A673 (cell line): ENCODE results near the gene HOXA6. TPM values are rescaled to one million over a fixed set of nuclear protein-coding genes. Genes with fewer than 3 reads are reported as not detected.

Experiments used
- BruUV-seq: library from RNA; stranded (reverse); fragments of 400-500 nt; replicated peaks from 2 replicates; lab custom pipeline; 2021; lab: Mats Ljungman, UMichigan
- CTCF ChIA-PET: fragments of 300-600 bp; sonication (Branson Sonifier 250); formaldehyde crosslinking; loops from one replicate; lab custom pipeline; 2022; ENCODE audit warnings: antibody characterized with exemption; lab: Charles Lee
- POLR2A ChIA-PET: fragments of 300-600 bp; sonication (Branson Sonifier 250); formaldehyde crosslinking; loops from one replicate; lab custom pipeline; 2022; ENCODE audit warnings: antibody characterized with exemption; ENCODE audit not compliant: low non-redundant PET; lab: Charles Lee
- DNase-seq: peaks from one replicate; pipeline ENCODE4 v3.0.0-alpha.2; 2015; ENCODE audit warnings: low spot score
- H3K27ac ChIP-seq: fragments of 200-600 bp; sonication (generic); 2 replicates; pipeline ENCODE4 v1.5.1; 2016; ENCODE audit warnings: mixed run types, low read depth, mild to moderate bottlenecking, mixed read lengths, antibody characterized with exemption, low read length; ENCODE audit not compliant: poor library complexity, severe bottlenecking
- H3K27me3 ChIP-seq: fragments of 200-600 bp; sonication (generic); replicated peaks from 2 replicates; pipeline ENCODE4 v1.6.1; 2017; ENCODE audit warnings: mixed run types, low read depth, mild to moderate bottlenecking, mixed read lengths, antibody characterized with exemption, low read length; ENCODE audit not compliant: insufficient read depth, poor library complexity
- H3K36me3 ChIP-seq: fragments of 200-600 bp; sonication (generic); 2 replicates; pipeline ENCODE4 v1.6.1; 2016; ENCODE audit warnings: mixed run types, mild to moderate bottlenecking, mixed read lengths, antibody characterized with exemption, low read length; ENCODE audit not compliant: insufficient read depth, poor library complexity, severe bottlenecking
- H3K4me1 ChIP-seq: fragments of 200-600 bp; sonication (generic); 2 replicates; pipeline ENCODE4 v1.6.1; 2017; ENCODE audit warnings: mixed run types, mild to moderate bottlenecking, mixed read lengths, antibody characterized with exemption, low read length; ENCODE audit not compliant: insufficient read depth, poor library complexity, severe bottlenecking
- H3K4me3 ChIP-seq: fragments of 200-600 bp; sonication (generic); 2 replicates; pipeline ENCODE4 v1.5.1; 2016; ENCODE audit warnings: low read depth, mixed run types, mild to moderate bottlenecking, mixed read lengths, low read length; ENCODE audit not compliant: poor library complexity, severe bottlenecking
- H3K9me3 ChIP-seq: fragments of 200-600 bp; sonication (generic); 2 replicates; pipeline ENCODE4 v1.6.1; 2016; ENCODE audit warnings: mixed run types, low read depth, mild to moderate bottlenecking, mixed read lengths, antibody characterized with exemption, low read length; ENCODE audit not compliant: poor library complexity, severe bottlenecking
- EZH2 ChIP-seq: fragments of 200-600 bp; sonication (generic); IDR thresholded peaks from 2 replicates; pipeline ENCODE4 v1.6.1; 2017; ENCODE audit warnings: borderline replicate concordance, low read depth, mild to moderate bottlenecking, mixed read lengths, antibody characterized with exemption, low read length; ENCODE audit not compliant: poor library complexity, severe bottlenecking
- intact Hi-C: fragments of 100-400 bp; cut with micrococcal nuclease; formaldehyde crosslinking; loops from one replicate; pipeline ENCODE4 v1.10.0; 2022; ENCODE audit not compliant: unreplicated experiment
- total RNA-seq: library from RNA; stranded (reverse); gene quantifications from 2 replicates; pipeline ENCODE4 v1.2.3, GENCODE V29; 2021
- TF ChIP-seq, protein P1 (sequence below): fragments of 300-800, 200-600 bp; sonication (generic); conservative IDR thresholded peaks from 2 replicates; pipeline ENCODE4 v1.5.1; 2017; ENCODE audit warnings: low read depth, mild to moderate bottlenecking, antibody characterized with exemption, low read length, moderate library complexity, mixed read lengths

HOXA6 gene
- total RNA-seq, 1 experiment from 2014 or later = not detected

DNA sequence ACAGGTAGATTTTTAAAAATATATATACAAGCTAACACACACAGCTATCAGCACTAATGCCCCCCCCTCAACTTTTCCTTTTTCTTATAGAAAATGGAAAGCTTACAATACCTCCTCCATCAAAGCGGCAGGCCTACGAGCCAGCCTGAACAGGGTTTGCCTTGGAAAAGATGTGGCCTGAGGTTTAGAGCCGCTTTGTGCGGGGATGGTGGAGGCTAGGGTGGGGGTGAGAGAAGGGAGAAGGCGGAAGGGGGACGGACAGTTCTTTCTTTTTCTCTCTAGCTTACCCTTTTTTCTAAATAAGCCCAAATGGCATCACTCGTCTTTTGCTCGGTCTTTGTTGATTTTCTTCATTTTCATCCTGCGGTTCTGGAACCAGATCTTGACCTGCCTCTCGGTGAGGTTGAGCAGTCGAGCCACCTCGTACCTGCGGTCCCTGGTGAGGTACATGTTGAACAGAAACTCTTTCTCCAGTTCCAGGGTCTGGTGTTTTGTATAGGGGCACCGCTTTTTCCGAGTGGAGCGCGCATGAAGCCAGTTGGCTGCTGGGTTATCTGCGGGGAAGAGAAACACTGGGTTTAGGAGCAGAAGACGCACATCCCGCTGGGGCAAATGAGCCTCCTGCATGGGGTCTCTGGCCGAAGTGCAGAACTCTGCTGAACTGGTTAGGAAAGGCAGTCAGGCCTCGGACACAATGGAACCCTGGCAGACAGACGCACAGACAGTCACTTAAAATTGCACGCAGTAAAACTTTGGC, 15.9 kb upstream of the HOXA6 start:
- BruUV-seq = no TSS peak
- no peak for DNase-seq
- Histone ChIP-seq H3K4me1 (no peaks in the 10 kb centered on the region), H3K36me3 (no peaks in the 10 kb centered on the region), H3K9me3 (no peaks in the 10 kb centered on the region), H3K27ac (no peak overlapping the region), H3K4me3 (no peak overlapping the region), H3K27me3 (peaks cover 61% of the 10 kb centered on the region)
- intact Hi-C loops = loop anchor here (5.0 to 10.0 kb wide), 2 partner anchors 796 to 1269 kb away; no protein-coding TSS in a partner anchor
- ChIA-PET CTCF (no interaction called here), POLR2A (no interaction called here)
- TF ChIP-seq, protein P1, sequence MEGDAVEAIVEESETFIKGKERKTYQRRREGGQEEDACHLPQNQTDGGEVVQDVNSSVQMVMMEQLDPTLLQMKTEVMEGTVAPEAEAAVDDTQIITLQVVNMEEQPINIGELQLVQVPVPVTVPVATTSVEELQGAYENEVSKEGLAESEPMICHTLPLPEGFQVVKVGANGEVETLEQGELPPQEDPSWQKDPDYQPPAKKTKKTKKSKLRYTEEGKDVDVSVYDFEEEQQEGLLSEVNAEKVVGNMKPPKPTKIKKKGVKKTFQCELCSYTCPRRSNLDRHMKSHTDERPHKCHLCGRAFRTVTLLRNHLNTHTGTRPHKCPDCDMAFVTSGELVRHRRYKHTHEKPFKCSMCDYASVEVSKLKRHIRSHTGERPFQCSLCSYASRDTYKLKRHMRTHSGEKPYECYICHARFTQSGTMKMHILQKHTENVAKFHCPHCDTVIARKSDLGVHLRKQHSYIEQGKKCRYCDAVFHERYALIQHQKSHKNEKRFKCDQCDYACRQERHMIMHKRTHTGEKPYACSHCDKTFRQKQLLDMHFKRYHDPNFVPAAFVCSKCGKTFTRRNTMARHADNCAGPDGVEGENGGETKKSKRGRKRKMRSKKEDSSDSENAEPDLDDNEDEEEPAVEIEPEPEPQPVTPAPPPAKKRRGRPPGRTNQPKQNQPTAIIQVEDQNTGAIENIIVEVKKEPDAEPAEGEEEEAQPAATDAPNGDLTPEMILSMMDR = no peak
- TF ChIP-seq EZH2 = no peak

DNA sequence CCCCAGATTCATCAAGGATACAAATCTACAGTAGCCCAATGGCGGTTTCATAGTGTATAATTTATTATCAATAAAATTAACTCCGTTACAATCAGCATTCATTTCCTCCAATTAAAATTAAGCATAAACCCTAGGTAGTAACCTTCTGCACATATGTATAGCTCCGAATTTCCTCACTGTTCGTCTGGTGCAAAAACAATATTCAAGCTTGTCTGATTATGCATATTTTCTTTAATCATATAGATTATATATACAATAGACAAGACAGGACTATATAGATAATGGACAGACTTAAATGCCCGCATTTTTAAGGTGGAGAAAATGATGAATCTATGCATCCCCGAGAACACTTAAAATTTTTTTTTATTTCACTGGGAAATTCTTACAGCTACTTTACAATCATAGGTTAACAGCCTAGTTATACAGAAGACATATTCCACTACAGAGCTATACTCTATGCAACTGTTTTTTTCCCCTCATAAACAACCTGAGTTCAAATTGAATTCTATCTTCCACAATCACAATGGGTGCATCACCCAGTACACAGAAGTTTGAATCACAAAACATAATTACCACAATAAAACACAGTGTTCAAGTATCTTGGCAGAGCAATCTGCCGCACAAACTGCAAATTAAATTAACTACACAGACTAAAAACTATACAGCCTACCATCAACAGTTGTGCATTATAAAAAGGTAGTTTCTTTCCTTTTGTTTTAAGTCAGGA, 15.2 kb upstream of the HOXA6 start:
- POLR2A ChIA-PET = no interaction called here
- Histone ChIP-seq H3K27ac (no peak overlapping the region), H3K4me3 (no peak overlapping the region), H3K36me3 (no peaks in the 10 kb centered on the region), H3K27me3 (peaks cover 61% of the 10 kb centered on the region), H3K9me3 (no peaks in the 10 kb centered on the region), H3K4me1 (no peaks in the 10 kb centered on the region)
- TF ChIP-seq, protein P1 = no peak
- TF ChIP-seq EZH2 = no peak
- DNase-seq = no peak
- no TSS peak for BruUV-seq
- CTCF ChIA-PET = no interaction called here
- intact Hi-C loops = loop anchor here (5.0 to 10.0 kb wide), 2 partner anchors 795 to 1268 kb away; no protein-coding TSS in a partner anchor

DNA sequence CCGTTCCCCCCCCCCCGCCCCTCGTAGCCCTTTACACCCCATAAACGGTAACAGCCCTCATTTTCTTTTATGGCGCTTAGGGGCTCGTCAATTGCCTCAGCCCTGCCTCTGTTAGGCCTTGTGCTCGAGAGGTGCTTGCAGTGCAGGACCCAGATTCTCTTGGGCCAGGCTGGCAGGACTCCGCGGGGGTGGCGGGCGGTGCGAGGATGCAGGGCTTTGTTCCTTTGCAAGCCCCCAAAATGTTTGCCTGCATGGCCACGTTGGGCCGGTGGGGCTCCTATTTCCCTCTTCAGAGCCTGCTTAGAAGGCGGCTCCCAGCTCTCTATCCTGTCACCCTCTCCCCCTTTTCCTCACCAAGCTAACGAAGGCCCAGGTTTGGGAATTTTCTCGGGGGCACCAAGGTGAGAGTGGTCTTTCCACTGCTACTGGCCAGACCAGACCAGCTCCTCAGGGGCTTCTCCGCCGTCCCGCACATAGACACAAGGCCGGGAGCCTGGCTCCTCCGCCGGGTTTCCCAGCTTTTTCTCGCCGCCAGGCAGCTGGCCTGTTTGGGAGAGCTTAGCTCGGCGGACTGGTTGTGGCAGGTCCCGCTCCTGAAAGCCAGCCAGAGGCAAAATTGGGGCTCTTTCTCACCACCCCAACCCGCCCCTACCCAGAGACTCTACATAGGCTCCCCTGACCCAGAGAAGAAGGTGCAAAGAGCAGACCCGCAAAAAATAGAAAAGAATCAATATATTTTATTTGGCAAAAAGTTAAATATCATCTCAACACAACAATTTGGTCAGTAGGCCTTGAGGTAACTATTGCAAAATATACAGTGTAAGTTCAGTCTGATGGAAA, 14.4 kb upstream of the HOXA6 start:
- Histone ChIP-seq H3K9me3 (no peaks in the 10 kb centered on the region), H3K36me3 (no peaks in the 10 kb centered on the region), H3K4me1 (no peaks in the 10 kb centered on the region), H3K27me3 (peaks cover 61% of the 10 kb centered on the region), H3K27ac (no peak overlapping the region), H3K4me3 (no peak overlapping the region)
- ChIA-PET POLR2A (no interaction called here), CTCF (interaction anchor here (0.6 to 1.7 kb wide), 7 partner anchors 48 to 793 kb away, joined by 3 to 14 read pairs (median 6); no protein-coding TSS in a partner anchor)
- intact Hi-C loops = loop anchor here (2.0 to 10.0 kb wide), 3 partner anchors 479 to 1267 kb away; no protein-coding TSS in a partner anchor
- TF ChIP-seq, protein P1 = no peak
- TF ChIP-seq EZH2 = no peak
- no peak for DNase-seq
- no TSS peak for BruUV-seq
